Activated naive CD8-positive, alpha-beta T cell treated with anti-CD3 and anti-CD28 coated beads, Interleukin-2, amount 50 U/mL, for 24 hours (primary cell): ENCODE measurements around the gene ALKBH5.

Experiments
- ATAC-seq: fragments of 150-1000 bp; cut with Tn5 transposase; one replicate; pipeline ENCODE4 v1.10.0; 2021
- DNase-seq: peaks from one replicate; pipeline ENCODE4 v3.0.0; 2021
- H3K27ac Mint-ChIP-seq: one replicate; pipeline ENCODE4 v1.8.0; 2021; ENCODE audit warnings: mild to moderate bottlenecking, mixed read lengths
- H3K27me3 Mint-ChIP-seq: one replicate; pipeline ENCODE4 v1.8.0; 2021; ENCODE audit warnings: mixed read lengths
- H3K36me3 Mint-ChIP-seq: one replicate; pipeline ENCODE4 v1.8.0; 2021; ENCODE audit warnings: low read depth, mixed read lengths
- H3K4me1 Mint-ChIP-seq: one replicate; pipeline ENCODE4 v1.8.0; 2021; ENCODE audit warnings: mixed read lengths
- H3K4me3 Mint-ChIP-seq: one replicate; pipeline ENCODE4 v1.8.0; 2021; ENCODE audit warnings: mild to moderate bottlenecking, moderate library complexity, mixed read lengths
- H3K9me3 Mint-ChIP-seq: one replicate; pipeline ENCODE4 v1.8.0; 2021; ENCODE audit warnings: mixed read lengths

ALKBH5 gene

DNA sequence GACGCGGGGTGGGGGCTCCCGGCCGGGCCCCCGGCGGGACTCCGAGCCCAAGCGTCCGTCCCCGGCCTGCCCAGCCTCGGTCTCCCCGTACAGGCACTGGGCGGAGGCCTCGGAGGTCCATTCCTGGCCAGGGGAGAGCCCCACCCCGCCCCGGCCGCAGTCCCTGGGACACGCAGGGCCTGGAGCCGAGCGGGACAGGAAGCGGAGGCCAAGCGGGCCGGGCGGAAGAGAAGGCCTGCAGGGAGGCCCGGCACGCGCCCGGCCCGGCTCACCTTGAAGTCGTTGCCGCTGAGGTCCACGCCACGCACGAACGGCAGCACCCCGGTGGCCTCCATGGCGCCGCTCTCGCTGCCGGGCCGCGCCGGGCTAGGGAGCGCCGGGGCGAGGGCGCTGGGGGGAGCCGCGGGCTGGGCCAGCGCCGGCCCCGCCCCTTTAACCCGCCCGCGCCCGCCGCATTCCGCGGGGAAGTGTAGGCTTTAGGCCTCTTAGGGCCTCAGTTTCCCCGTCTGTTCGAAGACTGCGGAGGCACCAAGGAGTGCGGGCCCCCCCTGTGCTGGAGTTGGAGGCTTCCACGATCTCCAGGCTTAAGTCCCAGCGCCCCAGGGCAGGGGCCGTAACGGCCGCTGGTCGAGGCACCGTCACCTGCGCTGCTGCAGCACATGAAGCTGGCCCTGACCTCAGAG, 74.9 kb downstream of the ALKBH5 start, which contains the start of gene FLII:
FLII (minus strand) TSS at position 383 of the 683 bp plus-strand sequence; CDS start at position 335, 48 bp downstream.
- Mint-ChIP-seq H3K27ac (peak within 1 kb of the TSS; percentile 78), H3K36me3 (peaks cover 9% of the 10 kb centered on the region), H3K4me1 (peaks cover 43% of the 10 kb centered on the region), H3K4me3 (peak within 1 kb of the TSS; percentile 94), H3K9me3 (no peaks in the 10 kb centered on the region), H3K27me3 (no peaks in the 10 kb centered on the region)
- DNase-seq, result peak; percentile 64
- ATAC-seq, result peak; percentile 25
